Psoas muscle (tissue), 8 donors: Measurements from ENCODE around the gene PKIB. TPM values are rescaled to one million over a fixed set of nuclear protein-coding genes. Genes with fewer than 3 reads are reported as not detected.

Experiments used
- ATAC-seq, 4 donors: fragments of 200-7000 bp; cut with Tn5 transposase; one replicate each; pipeline ENCODE4 v1.9.1; 2020; ENCODE audit warnings: moderate library complexity in 3 of 4, mild to moderate bottlenecking in 2 of 4
- DNase-seq, 2 donors: peaks; one replicate each; pipeline ENCODE4 v3.0.0-alpha.2; 2020
- H3K27ac ChIP-seq: fragments of 200-600 bp; one replicate; pipeline ENCODE4 v1.8.0; 2022
- H3K27me3 ChIP-seq, 3 donors: fragments of 200-600 bp in 1 of 3; one replicate each; pipeline versions ENCODE4 v1.6.1 to v1.8.0; 2013 to 2022; ENCODE audit warnings: low read length in 2 of 3, mild to moderate bottlenecking in 2 of 3, moderate library complexity in 1 of 3; ENCODE audit not compliant: insufficient read depth in 3 of 3
- H3K36me3 ChIP-seq, 2 donors: fragments of 200-600 bp in 1 of 2; one replicate each; pipeline versions ENCODE4 v1.6.1 to v1.8.0; 2013 to 2022; ENCODE audit warnings: low read depth in 1 of 2, mild to moderate bottlenecking in 1 of 2, moderate library complexity in 1 of 2; ENCODE audit not compliant: insufficient read depth in 1 of 2
- H3K4me1 ChIP-seq: fragments of 200-600 bp; one replicate; pipeline ENCODE4 v1.8.0; 2022
- H3K4me3 ChIP-seq: fragments of 200-600 bp; one replicate; pipeline ENCODE4 v1.8.0; 2022; ENCODE audit warnings: mild to moderate bottlenecking
- H3K9me3 ChIP-seq: fragments of 200-600 bp; one replicate; pipeline ENCODE4 v1.8.0; 2022
- CTCF ChIP-seq: fragments of 200-600 bp; IDR thresholded peaks from one replicate; pipeline ENCODE4 v1.8.0; 2022; ENCODE audit warnings: antibody characterized with exemption
- WGBS, 3 donors: extraction: QIAGEN DNeasy Blood & Tissue Kit; methylation state at CpG; one replicate each; pipeline versions ENCODE4 v1.1.6 to v1.1.7; 2013; 5-methylcytosine and 5-hydroxymethylcytosine counted together
- intact Hi-C, 2 donors: fragments of 100-400 bp; cut with DNase I; formaldehyde crosslinking; loops; one replicate each; pipeline versions ENCODE4 v1.11.0 to v1.14.2; 2022
- polyA plus RNA-seq, 3 donors: library from polyadenylated mRNA; stranded (reverse); fragments of 200-250 nt; gene quantifications; one replicate each; pipeline ENCODE4 v1.2.3, GENCODE V29; 2013
- total RNA-seq, 4 donors: library from RNA; stranded (reverse); fragmentation: NEBNext Ultra II Directional in 2 of 4; extraction: Animal tissue kit (Norgen Biotek cat#: 25700) in 2 of 4; gene quantifications; one replicate each; pipeline versions ENCODE4 v1.2.1 to v1.2.4, GENCODE V29; 2021 to 2023
- donor health status: healthy with polysubstance abuse.
- donor health status: DM: no; HTN: no; CAD: no; lungs with moderate emphysema.
- donor health status: Bipolar disorder and iron deficiency.
- donor health status: healthy.
- donor health status: DM: yes; HTN: yes; CAD: no.
- donor health status: DM: no; HTN: no; CAD: no.
- donor health status: DM: no; HTN: no; CAD: no.
- donor health status: DM: yes; HTN: yes; CAD: no.

Gene PKIB
- total and polyA plus RNA-seq, 7 donors: 0.20 to 2.4 (median 0.59) TPM

GRCh38 chr6:122696853-122697252 lies 86.6 kb downstream of the PKIB start:
- DNase-seq (no peak), ATAC-seq (no peak)
- Histone ChIP-seq H3K4me3 (no peak overlapping the region), H3K27ac (no peak overlapping the region), H3K4me1 (no peaks in the 10 kb centered on the region), H3K9me3 (no peaks in the 10 kb centered on the region), H3K27me3 (no peaks in the 10 kb centered on the region), H3K36me3 (no peaks in the 10 kb centered on the region)
- intact Hi-C loops: no loop called here
- no peak for TF ChIP-seq CTCF

- DNase-seq: no peak
- 56 to 66% (median 60%) methylated on average over 1 of the region's 1 CpG for WGBS, 3 donors
- no peak overlapping the region for H3K27ac ChIP-seq
- no peak overlapping the region for H3K4me3 ChIP-seq
- H3K27me3 ChIP-seq: no peaks in the 10 kb centered on the region
- intact Hi-C loops: no loop called here
- no peaks in the 10 kb centered on the region for H3K36me3 ChIP-seq
- ATAC-seq: no peak
- no peaks in the 10 kb centered on the region for H3K9me3 ChIP-seq
- TF ChIP-seq CTCF: no peak
- no peaks in the 10 kb centered on the region for H3K4me1 ChIP-seq
These were observed 87.3 kb downstream of the PKIB start for GRCh38 chr6:122697458-122697857.

GRCh38 chr6:122701666-122702065 lies 91.5 kb downstream of the PKIB start:
- intact Hi-C loops: no loop called here
- 84 to 85% (median 84%) methylated on average over 1 of the region's 1 CpG for WGBS, 3 donors
- Histone ChIP-seq H3K4me1 (no peaks in the 10 kb centered on the region), H3K27ac (no peak overlapping the region), H3K9me3 (no peaks in the 10 kb centered on the region), H3K36me3 (no peaks in the 10 kb centered on the region), H3K27me3 (no peaks in the 10 kb centered on the region), H3K4me3 (no peak overlapping the region)
- ATAC-seq: no peak
- DNase-seq: no peak
- TF ChIP-seq CTCF: no peak

- H3K27me3 ChIP-seq: no peaks in the 10 kb centered on the region
- WGBS, 3 donors: 61 to 86% (median 83%) methylated on average over 3 of the region's 3 CpGs
- DNase-seq (no peak), ATAC-seq (no peak)
- TF ChIP-seq CTCF: no peak
- no peaks in the 10 kb centered on the region for H3K4me1 ChIP-seq
- H3K4me3 ChIP-seq: no peak overlapping the region
- no peak overlapping the region for H3K27ac ChIP-seq
- no peaks in the 10 kb centered on the region for H3K9me3 ChIP-seq
- intact Hi-C loops: no loop called here
- no peaks in the 10 kb centered on the region for H3K36me3 ChIP-seq
These were observed 92.6 kb downstream of the PKIB start for GRCh38 chr6:122702841-122703240.

GRCh38 chr6:122704066-122704465 lies 93.9 kb downstream of the PKIB start:
- DNase-seq: no peak
- 87 to 91% (median 87%) methylated on average over 4 of the region's 4 CpGs for WGBS, 3 donors

More at GRCh38 chr6:122704066-122704465, 93.9 kb downstream of the PKIB start:
- TF ChIP-seq CTCF: no peak
- Histone ChIP-seq H3K4me1 (no peaks in the 10 kb centered on the region), H3K27me3 (no peaks in the 10 kb centered on the region), H3K27ac (no peak overlapping the region), H3K4me3 (no peak overlapping the region), H3K9me3 (no peaks in the 10 kb centered on the region), H3K36me3 (no peaks in the 10 kb centered on the region)
- no peak for ATAC-seq
- intact Hi-C loops: no loop called here
